GM06990 (cell line): ENCODE results near the gene MGMT.

Experiments
- DNase-seq: peaks from one replicate; pipeline ENCODE4 v3.0.0-alpha.2; 2011; ENCODE audit not compliant: insufficient read length; ENCODE audit errors: extremely low read depth
- H3K27me3 ChIP-seq: replicated peaks from 2 replicates; pipeline ENCODE4 v1.6.0; 2011; ENCODE audit warnings: low read length; ENCODE audit not compliant: control insufficient read depth, insufficient read depth
- H3K36me3 ChIP-seq: 2 replicates; pipeline ENCODE4 v1.5.1; 2011; ENCODE audit warnings: low read length; ENCODE audit not compliant: control insufficient read depth, insufficient read depth
- H3K4me3 ChIP-seq: replicated peaks from 2 replicates; pipeline ENCODE4 v1.5.1; 2011; ENCODE audit warnings: low read depth, mild to moderate bottlenecking, control low read depth, low read length
- CTCF ChIP-seq: IDR thresholded peaks from 2 replicates; pipeline ENCODE4 v1.5.1; 2011; ENCODE audit warnings: low read length, control low read depth, mild to moderate bottlenecking, inconsistent platforms; ENCODE audit not compliant: insufficient read depth, poor library complexity, severe bottlenecking

The MGMT gene

GRCh38 chr10:129467359-129468064 is 471 bp downstream of the MGMT start:
- Histone ChIP-seq H3K4me3 (peak overlapping the region; percentile 77), H3K36me3 (no peaks in the 10 kb centered on the region), H3K27me3 (no peaks in the 10 kb centered on the region)
- DNase-seq = no peak
- TF ChIP-seq CTCF = no peak

DNA sequence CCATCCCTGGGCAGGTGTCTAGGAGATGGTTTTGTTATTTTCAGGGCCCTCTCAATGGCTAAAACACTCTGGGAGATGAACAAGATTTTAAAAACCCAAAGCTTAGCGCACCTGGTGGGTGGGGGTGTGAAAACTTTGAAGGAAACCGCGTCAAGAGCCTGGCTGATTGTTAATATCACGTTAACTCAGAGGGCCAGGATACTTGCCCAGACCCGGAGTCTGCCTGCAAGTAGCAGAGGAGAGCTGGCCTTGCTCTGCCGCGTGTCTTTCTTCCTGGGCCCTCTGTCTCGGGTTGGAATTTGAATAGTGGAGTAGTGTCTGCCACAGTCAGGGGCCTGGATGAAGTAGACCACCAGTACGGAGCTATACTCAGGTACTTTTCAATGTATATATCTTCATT is 1.1 kb downstream of the MGMT start:
- Histone ChIP-seq H3K36me3 (no peaks in the 10 kb centered on the region), H3K4me3 (no peak overlapping the region; the same call in 1 of the 2 replicates), H3K27me3 (no peaks in the 10 kb centered on the region)
- no peak for DNase-seq
- TF ChIP-seq CTCF = no peak

DNA sequence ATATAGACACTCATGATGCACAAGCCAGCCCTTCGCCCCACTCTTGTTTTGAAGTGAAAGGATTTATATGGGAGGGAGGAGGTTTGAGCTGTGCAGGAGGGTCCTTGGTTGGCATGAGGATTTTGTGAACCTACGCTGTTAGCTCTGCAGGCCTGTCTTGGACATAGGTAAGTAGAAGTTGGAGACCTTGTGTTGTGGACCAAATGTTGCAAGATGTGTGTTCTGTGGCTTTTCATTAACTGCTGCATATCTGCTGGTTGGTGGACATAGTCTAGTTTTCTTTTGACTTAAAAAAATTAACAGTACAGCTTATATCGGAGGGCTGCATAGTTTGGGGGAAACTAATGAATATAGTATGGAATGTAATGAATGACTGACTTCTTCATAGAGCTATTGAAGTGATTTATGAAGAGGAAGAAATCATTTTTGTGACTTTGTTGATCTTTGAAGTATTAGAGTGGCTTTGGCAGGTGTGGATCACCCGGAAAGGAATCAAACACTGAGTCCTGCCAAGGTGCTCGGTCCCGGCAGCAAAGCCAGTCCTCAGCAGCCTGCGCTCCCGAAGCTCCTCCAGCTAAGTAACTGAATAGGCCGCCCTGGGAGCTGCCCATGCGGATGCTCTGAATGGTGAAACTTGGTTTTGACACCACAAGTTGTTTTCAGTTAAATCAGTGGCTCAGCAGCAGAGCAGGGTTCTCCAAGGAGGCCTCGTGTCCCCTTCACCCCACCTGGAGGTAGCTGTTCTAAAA is 3.2 kb downstream of the MGMT start:
- TF ChIP-seq CTCF = no peak
- Histone ChIP-seq H3K4me3 (no peak overlapping the region), H3K36me3 (no peaks in the 10 kb centered on the region), H3K27me3 (no peaks in the 10 kb centered on the region)
- no peak for DNase-seq

DNA sequence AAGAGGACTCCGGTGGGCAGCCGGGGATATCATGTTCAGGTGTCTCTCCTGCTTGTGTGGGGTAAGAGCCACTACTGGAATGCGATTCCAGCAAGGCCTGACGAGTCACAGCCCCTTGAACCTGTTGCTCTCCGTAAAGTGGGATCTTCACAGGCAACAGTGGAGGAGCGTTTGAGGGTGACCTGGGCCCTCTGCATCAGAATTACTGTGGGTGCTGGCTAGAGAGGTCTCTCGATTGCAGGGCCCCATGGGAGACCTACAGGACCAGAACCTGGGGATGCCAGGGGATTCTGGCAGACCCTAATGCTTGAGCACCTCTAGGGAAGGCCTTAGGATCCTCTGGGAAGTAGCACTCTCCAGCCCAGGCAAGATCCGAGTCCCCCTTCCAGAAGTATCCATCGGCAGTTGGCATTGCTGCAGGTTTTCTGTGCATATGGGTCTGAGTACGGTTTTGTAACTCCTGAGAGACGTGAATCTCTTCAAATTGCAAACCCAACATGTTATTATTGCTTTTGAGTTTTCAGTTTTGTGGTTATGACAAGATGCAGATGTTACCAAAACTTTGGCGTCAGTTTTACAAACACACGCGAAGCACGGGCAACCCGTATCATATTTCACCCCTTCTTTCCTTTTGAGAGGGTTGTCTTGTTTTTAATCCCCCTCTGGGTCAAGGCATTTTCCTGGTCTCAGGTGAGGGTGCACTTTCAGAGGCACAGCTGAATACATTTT is 4.6 kb downstream of the MGMT start:
- no peaks in the 10 kb centered on the region for H3K27me3 ChIP-seq
- no peak for TF ChIP-seq CTCF
- H3K4me3 ChIP-seq = no peak overlapping the region
- no peaks in the 10 kb centered on the region for H3K36me3 ChIP-seq
- DNase-seq = no peak

DNA sequence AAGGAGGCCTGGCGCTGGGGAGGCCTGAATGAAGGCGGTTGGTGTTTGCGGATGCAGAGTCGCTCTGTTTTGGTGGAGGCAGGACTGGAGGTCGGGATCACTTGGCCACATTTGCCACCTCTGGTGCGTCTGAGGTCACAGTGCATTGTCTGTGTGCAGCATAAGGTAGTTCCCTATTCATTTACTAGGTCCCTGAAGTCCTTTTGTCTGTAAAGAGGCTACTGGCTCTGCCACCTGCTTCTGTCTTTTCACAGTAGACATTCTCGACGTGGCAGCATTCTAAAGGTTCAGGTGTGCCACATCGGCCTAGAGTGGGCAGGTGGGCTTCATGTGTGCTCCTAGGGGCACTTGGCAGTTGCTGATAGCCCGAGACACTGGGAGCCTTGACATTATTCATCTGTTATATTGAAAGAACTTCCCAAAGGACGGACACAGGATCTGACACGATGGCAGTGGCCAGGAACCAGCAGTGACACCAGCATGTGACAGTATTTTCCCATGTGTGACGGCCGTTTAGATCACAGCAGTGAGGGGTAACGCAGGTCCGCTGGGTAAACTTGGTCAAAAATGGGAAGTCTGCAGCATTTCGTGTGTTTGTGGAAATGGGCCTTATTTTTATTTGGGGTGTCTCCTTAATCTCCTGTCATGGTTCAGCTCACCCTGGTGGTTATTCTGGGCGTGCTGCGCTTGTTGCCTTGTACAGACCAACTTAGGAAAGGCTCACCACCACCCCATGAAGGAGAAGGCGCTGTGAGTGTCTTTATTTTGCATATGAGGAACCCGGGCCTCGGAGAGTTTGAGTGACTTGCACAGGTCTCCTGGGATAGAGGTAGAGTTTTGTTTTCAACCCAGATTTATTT is 5.9 kb downstream of the MGMT start:
- no peak overlapping the region for H3K4me3 ChIP-seq
- no peak for DNase-seq
- H3K36me3 ChIP-seq = no peaks in the 10 kb centered on the region
- no peak for TF ChIP-seq CTCF
- H3K27me3 ChIP-seq = no peaks in the 10 kb centered on the region
